NCI-H2029 (cell line): ENCODE measurements around the gene CCL1.

Experiments used
- DNase-seq: peaks from one replicate; lab custom pipeline; 2025; lab: John Stamatoyannopoulos, UW

The CCL1 gene

DNA sequence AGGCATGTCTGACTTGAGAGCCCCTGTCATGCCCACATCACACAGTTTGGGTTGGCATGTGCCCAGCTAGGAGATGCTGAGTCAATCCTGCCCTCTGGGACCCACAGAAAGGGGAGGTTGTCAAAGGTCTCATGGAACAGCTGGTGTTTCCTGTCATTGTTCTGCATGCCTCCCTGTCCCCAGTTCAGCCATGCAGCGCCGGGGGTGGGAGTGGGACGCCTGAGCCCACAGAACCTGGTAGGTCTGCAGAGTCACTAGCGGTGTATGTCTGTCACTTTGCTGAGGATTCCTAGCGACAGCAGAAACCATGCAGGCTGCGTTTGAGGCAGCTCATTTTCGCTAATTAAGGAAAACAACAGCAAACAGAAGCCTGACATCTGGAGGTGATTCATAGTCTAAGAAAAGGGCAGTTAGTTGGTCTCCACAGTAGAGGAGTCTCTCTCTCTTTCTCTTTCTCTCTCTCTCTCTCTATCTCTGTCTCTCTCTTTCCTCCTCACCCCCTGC, 19.6 kb upstream of the CCL1 start:
- no peak for DNase-seq

DNA sequence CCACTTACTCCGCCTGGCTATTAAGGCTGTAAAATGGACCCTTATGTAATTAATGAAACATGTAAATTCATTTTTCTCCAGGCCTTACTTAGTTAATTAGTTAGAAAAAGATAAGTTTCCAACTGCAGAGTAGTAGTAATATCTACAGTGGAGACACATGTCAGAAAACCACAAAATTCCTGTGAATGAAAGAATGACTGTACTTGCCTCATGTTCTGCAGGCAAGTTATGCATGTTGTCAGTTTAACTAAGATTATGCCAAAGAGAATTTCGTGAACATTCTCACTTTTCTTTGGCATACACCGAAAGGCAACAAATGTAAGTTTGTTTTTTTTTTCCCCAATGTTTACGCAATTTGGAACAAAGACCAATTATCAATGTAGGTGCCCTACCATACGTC, 16.8 kb upstream of the CCL1 start:
- DNase-seq: no peak

GRCh38 chr17:34378664-34379101, 15.7 kb upstream of the CCL1 start:
- no peak for DNase-seq

GRCh38 chr17:34377078-34377823, 14.2 kb upstream of the CCL1 start:
- no peak for DNase-seq

- DNase-seq: no peak
Measured at GRCh38 chr17:34375426-34375997, 12.5 kb upstream of the CCL1 start.

GRCh38 chr17:34374457-34374856, 11.4 kb upstream of the CCL1 start:
- DNase-seq: peak; percentile 35

- DNase-seq: no peak
Measured at GRCh38 chr17:34371405-34372100, 8.5 kb upstream of the CCL1 start.

GRCh38 chr17:34370997-34371395, 8.0 kb upstream of the CCL1 start:
- DNase-seq: no peak

DNA sequence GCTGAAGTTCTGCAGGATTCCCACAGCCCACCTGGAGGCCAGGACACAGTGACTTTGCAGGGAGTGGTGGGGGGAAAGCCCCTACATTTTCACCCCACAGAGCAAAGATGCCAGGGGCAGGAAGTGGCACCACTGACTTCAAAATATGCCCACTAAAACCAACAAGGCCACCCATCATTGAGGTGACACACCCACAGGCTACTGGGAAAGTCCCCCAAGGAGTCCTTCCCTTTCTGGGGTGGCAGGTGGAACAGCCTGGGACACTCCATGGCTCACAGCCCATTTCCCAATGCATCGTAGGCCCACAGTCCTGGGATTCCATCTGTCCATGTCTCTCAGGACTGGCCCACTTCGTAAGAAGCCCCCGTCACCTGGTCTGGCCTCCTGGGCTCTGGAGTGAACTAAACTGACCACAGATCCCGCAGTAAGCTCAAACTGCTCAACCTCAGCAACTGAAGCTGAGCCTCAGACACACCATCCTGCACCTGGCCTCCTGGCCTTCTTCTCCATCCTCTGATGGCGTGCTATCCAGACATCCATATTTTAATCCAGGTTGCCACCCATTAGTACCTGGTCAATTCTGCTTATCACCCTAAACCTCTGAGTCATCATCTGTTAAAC, 7.5 kb upstream of the CCL1 start:
- DNase-seq: no peak

DNA sequence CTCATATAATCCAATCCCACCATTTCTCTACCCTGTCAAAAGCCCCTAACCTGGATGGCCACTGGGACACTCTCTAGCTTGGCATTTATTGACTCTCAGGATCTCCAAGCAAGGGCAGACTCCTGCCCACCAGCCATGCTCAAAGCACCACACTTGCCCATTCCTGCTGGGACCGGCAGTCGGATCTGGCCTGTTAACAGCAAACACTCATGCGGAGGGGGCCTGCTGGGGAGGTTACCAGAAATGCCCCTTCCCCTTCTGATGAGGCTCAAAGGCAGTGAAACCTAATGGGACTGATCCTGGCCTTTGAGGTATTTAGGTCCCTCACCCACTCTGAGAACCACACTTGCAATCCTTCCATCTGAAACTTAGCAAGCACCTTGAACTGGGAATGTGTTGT, 6.5 kb upstream of the CCL1 start:
- no peak for DNase-seq

DNA sequence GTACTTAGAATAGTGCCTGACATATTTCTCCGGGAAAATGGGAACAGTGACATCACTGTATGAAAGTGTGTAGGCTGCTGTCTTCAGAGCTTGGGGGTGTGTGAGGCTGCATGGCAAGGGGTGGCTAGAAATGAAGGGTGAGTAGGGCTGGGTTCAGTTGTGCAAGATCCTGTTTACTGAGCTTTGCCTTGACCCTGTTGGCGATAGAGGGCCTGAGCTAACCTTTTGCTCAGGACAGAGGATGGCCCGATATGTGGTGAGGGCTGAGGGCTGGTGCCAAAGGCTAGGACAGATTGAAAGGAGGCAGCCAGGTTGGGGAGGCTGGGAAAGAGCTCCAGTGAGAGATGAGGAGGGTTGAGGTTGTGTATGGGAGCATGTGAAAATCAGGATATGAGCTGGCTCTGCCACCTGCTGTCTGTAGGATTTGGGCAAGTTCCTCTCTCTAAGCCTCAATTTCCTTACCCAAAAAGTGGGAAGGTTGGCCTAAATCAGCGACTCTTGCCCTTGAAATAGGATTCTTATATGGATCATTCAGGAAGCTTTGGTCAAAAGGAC, 6.0 kb upstream of the CCL1 start:
- DNase-seq: no peak

DNA sequence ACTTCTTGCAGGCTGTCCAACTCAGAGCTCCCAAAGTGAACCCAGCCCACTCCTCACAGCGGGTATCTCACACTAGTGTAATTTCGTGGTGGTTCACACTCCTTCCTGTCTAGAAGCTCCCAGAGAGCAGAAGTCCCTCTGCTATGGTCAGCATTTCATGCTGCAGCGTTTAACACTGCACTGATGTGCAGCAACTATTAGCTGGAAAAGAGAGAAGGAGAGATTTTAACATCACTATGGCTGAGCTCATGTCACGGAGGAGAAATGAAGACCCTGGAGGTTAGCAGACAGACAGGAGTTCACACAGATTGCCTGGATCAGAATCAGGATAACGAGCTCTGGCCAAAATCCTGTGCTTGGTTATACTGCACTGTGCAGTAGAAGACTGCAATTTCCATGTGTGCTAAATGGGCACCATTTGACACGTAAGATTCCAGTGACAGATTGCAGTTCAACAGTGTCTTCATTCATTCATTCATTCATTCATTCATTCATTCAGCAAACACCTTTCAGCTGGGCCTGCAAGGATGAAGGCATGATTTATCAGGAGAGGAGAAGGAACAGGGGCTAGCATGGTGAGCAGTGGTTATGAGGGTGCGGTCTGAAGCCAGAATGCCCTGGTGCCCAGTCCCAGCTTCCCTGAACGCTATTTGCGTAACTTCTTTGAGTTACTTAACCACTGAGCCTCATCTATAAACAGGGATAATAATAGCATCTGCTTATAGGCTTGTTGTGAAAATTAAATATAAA, 5.3 kb upstream of the CCL1 start:
- no peak for DNase-seq

DNA sequence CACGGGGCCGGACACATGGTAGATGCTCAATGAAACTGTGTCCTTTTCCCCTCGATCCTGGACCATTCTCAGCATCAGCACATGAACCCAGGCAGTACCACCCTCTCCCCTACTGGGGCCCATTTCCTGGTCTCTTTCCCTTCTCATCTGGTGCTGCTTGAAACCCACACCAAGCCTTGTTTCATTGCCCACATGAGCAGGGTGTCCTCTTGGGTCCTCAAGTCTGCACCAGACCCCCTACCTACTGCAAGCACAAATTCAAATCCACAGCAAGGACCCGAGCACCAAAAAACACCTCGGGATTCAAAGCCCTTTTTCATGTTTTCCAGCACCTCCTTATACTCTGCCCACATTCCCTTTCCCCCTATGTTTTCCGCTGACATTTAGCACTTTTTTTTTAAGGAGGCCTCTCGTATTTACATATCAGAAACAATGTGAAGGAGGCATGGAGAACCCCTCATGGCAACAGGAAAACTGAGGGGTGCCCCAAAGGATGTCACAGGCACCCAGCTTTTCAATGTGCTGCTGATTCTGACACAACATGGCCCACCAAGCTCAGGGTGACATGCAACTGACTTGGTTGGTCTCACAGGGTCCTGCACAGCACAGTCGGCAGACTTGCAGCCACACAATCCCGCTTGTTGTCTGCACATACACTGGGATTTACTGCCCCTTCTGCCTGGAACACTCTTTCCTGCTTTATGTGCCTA, 4.6 kb upstream of the CCL1 start:
- DNase-seq: no peak

DNA sequence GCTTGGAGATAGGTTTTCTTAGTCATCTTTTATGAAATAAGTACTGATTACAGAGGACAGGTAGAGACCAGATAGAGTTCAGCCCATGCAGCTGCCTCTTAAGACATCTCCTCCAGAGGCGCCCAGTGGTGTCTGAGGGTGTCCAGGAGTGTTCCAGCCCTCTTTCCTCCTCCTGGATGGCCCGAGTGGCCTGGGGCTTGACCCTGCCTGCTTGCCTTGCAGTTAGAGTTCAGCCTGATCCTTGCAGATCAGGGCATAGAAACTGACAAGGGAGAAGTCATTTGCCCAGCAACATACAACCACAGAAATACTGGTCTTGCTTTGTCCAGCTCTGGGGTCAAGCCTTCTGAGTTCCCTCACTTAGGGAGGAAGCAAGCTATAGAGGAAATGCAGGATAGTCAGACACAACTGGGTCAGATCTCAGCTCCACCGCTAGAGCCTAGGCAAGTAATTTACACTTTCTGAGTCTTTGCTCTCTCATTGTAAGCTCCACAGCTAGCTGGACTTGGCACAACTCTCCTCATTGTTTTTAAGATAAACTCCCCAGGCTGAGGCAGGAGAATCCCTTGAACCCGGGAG, 3.6 kb upstream of the CCL1 start:
- DNase-seq: no peak

- no peak for DNase-seq
Measured at GRCh38 chr17:34366010-34366409, 3.0 kb upstream of the CCL1 start.

DNA sequence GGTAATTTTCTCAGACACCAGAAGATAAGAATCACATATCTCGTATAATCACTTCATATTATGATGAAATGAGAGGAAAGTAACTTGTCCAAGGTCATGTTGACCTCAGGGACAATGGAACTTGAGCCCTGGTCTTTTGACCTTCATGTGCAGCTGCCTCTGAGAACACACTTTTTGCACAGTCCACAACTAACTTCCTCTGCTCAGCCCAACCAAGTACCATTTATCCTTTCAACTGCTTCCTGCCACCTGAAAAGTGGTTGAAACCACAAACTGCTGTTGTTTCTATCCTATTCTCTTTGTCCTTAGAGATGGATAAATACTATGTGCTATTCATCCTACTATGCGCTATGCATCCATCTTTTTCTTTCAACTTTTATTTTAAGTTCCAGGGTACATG, 2.3 kb upstream of the CCL1 start:
- no peak for DNase-seq

GRCh38 chr17:34364751-34365150, 1.7 kb upstream of the CCL1 start:
- no peak for DNase-seq

DNA sequence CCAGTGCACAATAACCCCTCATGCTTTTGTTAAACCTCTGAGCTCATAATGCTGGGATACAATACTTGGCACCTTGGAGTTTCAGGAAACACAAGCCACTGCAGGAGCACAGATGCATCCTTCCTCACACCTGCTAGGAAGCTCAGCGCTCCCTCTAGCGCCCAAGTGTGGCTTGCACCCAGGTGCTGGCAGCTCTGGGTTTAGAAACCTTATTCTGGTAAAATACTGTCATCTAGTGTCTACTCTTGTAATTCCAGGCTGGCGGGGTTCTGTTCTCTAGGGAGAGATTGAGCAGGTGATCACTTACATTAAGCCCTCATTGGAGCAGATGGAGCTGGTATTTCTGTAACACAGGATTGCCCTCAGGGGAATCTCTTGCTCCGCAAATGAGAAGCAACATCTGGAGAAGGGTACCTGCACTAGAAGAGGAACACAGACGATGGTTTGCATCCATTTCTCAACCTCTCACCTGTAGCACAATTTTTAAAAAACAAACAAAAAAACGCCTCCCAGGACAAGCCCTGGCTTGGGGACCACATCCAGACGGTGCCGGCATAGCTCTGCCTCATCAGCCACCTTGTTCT, 1.5 kb downstream of the CCL1 start:
- peak; percentile 85 for DNase-seq

GRCh38 chr17:34360601-34361270, 2.3 kb downstream of the CCL1 start:
- no peak for DNase-seq

DNA sequence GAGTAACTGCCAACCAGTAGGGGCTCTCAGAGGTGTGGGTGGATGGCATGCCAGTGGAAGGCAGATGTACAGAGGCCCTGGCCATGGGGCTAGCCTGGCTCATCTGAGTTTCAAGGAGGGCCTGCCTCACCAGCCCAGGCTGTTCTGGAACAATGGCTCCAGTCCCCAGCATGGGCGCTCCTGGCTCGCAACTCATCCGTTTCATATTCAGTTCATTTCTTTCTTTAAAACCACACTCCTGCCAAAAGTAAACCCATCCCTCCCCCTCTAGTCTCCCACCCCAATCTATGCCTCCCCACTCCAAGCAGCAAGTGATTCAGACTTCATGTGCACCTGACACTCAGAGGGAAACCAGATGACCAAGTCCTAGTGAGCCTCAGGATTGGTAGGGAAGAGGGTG, 4.4 kb downstream of the CCL1 start:
- no peak for DNase-seq
